NCI-H128 (cell line): ENCODE results near the gene CTBP2.

Experiments
- DNase-seq: peaks from one replicate; lab custom pipeline; 2025; ENCODE audit not compliant: unreplicated experiment; lab: John Stamatoyannopoulos, UW

The CTBP2 gene

DNA sequence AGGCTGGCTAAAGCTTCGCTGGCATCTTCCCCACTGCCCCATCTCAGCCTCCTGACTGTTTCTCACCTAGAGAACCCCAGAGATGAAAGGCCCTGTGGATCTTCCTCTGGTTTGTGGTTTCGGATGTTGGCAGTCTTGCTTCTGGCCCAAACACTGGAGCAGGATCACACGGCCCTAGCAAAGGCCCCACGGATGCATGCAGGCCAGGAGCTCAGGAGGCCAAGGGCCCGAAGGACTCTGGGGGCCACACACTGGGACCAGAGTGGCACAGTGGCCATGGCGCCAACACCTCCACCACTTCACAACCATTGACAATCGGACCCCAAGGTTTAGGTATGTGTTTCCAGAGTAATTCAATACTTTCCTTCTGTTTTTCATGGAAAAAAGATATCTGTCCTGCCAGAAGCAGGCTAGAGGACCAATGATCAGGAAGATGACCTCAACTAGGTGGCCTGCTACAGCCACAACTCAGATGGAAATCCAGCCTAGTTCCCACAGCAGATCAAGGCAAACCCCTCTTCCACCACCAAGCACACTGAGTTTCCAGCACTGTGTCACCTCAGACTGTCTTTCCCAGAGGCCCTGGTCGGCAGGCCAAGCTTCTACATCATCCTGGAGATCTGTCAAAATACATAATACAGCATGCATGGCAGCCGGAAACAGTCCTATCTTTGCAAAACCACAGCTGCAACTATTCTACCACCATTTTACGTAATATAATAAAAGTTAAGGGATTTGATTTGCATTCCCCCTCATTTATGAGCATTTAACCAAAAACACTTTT, 53.0 kb downstream of the CTBP2 start:
- no peak for DNase-seq

DNA sequence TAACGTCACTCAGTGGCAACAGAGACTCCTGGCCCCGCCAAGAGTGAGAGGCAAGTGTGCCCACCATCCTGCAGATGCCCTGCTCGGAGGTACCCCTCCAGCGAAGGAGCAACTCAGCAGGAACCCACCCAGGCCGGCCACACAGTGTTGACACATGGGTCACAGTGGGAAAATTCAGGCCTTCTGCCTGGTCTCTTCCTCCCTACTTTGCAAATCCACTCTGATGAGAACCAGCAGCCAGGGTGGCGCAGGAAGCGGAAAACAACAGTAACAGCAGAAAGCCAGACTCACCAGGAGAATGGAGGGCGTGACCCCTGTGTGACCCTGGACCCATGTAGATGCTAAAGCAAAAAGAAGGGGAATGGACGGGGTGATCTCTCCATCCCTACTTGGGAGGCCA, 53.8 kb downstream of the CTBP2 start:
- no peak for DNase-seq

DNA sequence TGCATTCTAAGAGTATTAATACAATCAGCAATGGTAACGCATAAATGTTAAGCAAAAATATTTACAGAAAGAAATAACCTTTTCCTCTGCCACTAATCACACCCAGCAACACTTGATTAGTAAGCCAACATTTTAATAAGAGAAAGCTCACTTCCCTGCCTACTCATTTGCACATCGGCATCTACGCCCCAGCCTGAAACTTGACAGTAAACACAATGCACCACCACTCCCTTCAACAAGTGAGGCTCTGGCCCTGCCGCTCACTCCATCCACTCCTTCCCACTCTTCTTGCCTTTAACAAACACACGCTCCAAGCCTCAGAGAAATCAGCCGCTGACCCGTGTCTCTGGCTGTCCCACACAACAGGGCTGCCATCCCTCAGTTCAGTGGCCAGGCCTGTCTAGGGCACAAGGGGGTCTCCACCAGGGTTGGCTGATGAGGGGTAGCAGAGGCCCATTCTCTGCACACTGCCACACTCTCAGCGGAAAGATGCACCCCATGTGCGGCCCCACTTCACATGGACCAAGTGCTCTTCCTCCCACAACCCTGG, 54.6 kb downstream of the CTBP2 start:
- no peak for DNase-seq

DNA sequence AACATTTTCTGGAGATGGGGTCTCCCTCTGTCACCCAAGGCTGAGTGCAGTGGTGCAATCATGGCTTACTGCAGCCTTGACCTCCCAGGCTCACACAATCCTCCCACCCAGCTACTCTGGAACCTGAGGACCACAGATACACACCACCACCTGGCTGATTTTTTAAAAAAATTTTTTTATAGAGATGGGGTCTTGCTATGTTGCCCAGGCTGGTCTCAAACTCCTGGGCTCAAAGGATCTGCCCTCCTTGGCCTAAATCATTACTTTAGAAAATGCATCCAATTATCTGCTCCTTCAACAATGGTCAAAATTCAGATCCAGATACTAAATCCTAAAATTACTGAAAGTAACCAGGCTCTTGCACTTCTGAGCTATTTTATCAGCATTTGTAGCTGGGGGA, 55.2 kb downstream of the CTBP2 start:
- no peak for DNase-seq

DNA sequence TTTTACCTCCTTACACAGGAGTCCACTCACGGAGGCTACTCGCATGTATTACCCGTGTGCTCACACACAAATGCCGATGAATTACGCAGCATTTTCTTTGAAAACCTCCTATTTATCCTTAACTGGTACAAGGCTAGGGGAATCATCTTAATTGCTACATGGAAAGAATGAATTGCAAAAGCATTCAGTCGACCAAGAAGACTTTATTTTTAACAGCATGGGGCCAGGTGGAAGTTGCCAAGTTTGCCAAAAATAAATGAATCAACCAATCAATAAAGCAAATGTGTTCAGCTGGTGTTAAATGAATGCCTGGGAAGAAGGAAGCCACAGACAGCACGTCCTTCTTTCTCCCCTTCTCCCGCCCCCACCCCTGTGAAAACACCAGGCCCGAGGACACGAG, 55.8 kb downstream of the CTBP2 start:
- DNase-seq, result no peak

DNA sequence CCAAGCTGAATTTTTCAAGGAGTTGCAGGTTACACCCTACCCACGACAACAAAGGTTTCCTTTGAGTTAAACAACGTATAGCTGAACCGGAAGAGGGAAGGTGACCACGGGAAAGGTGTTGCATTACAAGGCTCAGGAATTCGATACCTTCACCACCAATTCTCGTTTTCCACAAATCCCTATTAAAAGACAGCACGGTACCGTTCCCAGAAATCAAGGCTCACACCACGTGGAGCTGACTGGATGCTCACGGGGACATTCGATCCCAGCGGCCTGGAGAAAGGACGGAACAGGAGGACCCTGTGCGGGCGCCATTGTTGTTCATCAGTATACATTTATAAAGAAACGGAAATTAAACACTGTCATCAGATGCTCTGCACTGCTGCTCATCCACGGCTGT, 56.4 kb downstream of the CTBP2 start:
- no peak for DNase-seq

DNA sequence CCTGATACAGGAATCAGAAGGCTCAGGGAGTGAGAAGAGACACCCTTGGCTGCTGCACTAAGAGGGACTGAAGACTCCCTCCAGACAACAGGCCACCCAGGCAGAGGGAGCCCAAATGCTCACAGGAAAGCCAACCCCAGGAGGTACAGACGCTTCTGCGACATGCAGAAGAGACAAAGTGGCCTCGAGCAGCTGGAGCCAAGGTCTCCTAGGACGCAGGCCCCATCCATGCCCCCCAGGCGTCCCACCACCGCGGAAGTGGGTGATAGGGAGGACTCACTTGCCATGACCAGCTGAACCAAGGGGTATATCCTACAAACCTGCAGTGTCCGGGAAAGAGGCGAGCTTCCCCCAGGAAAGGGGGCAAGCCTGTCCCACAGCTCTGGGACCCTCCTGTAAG, 56.9 kb downstream of the CTBP2 start:
- DNase-seq, result no peak

DNA sequence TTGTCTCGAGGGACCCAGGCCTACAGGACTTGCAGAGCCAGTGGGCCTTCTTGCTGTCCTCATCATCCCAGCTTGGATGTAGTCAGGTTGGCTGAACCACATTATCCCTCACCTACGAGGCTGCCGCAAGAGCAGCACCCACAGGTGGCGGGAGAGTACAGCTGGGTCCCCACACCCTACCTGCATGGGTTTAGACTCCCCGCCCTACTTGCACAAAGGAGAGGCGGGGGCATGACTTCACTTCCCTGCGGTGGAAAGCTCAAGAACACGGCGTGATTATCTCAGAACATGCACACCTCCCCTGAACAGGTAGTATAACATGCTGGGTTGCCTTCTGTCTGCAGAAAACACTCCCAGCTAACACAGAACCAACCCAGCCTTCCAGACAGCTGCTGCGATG, 57.5 kb downstream of the CTBP2 start:
- DNase-seq, result no peak

DNA sequence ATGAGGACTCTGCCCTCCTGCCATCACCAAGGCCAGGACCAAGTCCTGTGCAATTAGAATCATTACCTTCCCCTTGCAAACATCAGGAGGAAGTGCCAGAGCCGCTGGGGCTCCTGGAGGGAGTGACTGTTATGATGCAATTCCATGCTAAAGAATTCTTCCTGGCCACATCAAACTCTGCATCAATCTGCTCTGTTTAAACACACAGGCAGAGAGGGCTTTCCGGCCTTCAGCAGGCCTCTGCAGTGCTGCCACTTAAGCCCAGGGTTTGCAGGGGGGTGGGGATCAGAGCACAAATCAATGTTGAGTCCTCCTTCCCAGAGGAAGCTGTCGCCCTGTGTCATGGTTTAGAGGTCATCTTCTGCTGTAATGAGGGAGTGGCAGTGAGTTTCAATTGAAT, 58.1 kb downstream of the CTBP2 start:
- DNase-seq, result no peak

DNA sequence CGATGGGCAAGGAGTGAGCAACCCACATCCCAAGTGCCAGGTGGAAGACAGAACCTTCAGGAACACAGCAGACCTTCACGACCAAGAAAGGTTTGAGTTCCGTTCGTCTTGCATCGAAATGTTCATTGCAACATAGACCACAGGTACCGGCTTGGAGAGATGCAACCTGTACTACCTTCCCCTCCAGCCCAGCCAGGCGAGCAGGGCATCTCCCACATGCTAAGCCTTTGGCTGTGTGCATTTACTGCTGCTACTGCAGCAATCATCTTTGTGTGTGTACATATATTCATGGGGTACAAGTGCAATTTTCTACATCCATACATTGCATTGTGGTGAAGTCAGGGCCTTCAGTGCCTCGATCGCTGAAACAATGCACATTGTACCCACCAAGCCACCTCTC, 58.8 kb downstream of the CTBP2 start:
- no peak for DNase-seq

DNA sequence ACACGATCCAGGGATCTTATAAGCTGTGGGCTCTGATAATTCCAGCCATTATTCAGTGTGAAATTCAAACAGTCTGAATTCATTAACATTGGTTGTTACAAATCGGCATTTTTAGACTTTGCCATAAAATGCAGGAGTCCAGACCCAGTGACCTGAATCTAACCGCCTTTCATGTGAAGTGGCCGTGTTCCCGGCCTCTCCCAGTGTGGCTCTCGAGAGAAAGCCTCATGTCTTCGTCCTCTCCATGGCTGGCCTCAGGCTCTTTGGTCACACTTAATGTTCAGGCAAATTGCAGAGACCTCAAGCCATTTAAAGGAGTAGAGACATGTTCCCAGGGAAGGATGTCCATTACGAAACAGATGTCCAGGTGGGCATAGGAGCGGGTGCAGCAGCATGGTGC, 59.3 kb downstream of the CTBP2 start:
- DNase-seq, result no peak

DNA sequence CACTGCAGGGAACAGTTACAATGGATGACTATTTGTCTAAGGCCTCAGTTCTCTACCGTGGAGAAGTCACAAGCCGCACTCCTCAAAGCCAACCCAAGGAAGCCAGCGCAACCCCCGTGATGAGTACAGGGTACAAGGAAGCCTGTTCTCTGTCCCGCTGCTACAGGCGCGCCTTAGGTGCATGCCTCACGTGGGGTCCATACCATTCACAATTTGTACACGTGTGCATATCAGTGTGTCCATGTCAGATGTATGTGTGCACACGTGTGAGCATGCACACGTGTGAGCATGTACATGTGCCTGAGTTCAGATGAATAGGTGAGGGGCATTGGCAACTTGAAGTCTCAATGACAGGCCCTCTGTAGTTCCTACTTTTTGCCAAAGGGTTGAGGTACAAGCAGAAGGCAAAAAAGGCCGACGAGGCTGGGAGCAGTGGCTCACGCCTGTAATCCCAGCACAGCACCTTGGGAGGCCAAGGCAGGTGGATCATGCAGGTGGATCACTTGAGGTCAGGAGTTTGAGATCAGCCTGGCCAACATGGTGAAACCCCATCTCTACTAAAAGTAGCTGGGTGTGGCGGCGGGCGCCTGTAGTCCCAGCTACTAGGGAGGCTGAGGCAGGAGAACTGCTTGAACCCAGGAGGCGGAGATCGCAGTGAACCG, 62.8 kb downstream of the CTBP2 start:
- no peak for DNase-seq

DNA sequence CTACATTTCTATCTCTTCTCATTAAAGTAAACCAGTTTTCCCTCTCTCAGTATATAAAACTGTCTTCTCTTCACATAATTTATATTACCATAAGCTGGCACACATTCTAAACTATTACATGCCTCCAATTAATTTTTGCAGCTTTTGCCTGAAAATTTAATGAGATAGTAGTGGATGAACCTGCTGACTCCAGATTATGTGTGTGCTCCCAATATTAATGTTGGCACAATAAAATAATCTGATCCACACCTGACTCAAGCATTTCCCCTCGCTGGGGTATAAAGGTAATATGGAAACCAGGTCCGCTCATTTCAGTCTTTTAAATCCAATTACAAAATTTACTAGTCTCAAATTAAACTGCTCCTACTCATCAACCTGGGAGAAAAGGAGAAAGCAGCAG, 63.4 kb downstream of the CTBP2 start:
- DNase-seq, result no peak

DNA sequence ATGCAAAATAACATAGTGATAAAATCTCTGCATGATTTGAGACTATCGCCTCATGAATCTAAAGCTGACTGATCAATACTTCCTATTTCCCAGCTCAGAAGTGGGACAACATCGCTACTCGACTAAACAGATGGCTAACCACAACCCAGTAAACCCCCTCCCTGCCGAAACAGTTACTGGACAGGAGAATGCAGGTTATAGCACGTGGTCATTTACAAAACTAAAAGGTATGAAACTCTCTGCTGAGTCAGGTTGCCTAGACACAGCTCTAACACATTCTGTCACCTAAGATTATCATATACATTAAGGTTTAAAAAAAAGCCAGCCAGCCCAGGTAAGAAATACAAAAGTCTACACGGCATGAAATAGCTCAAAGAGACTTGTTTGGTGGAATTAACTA, 64.0 kb downstream of the CTBP2 start:
- no peak for DNase-seq

DNA sequence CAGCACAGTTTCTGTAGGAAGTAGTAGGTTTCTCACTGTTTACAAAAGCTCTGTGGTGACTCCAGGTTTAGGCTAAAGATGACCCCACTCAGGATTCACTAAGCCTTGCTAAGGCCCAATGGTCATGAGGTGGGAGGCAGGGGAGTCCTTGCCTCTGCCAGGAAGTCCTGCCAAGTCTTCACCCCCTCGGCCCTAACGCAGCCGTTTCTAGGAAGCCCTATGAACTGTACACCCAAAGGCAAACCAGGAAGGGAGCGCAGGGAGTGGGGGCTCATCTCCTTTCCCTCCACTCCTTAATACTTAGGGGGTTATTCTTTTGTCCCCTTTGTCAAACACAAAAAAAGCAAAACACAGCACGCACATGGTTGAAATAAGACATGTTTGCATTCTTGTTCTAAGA, 64.6 kb downstream of the CTBP2 start:
- DNase-seq, result no peak

DNA sequence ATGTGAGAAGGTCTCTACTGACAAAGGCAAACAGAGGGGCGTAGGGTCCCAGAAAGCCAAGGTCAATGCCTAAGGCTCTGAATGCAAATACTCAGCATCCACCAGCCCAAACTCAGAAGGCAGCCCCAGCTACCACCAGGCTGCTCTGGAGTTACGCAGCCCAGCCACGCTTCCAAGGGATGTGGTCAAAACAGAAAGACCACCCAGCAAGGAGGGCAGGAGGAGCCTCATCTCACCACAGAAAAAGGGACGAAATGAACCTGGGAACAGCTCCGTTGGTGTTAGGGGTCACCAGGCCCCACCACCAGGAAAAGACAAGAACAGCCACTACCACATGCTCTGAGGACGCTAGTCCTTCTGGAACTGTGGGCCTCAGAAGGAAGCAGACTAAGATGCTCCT, 65.1 kb downstream of the CTBP2 start:
- no peak for DNase-seq

DNA sequence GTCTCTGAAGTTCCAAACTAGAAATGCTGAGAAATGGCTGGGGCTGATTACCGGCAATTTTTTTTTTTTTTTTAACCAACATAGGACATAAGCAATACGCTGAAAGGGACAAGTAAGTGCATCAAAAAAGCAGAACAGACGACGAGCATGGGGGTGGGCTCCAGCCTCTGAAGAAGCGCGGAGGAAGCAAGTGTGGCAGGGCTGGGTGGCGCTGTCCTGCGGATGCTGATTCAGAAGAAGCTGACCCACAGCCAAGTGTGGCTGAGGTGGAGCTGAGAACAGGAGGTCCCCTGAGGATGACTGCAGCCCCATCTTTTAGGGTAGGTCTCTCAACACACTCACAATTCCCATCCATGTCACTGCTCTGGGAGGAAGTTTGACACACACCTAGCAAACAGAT, 65.6 kb downstream of the CTBP2 start:
- no peak for DNase-seq

DNA sequence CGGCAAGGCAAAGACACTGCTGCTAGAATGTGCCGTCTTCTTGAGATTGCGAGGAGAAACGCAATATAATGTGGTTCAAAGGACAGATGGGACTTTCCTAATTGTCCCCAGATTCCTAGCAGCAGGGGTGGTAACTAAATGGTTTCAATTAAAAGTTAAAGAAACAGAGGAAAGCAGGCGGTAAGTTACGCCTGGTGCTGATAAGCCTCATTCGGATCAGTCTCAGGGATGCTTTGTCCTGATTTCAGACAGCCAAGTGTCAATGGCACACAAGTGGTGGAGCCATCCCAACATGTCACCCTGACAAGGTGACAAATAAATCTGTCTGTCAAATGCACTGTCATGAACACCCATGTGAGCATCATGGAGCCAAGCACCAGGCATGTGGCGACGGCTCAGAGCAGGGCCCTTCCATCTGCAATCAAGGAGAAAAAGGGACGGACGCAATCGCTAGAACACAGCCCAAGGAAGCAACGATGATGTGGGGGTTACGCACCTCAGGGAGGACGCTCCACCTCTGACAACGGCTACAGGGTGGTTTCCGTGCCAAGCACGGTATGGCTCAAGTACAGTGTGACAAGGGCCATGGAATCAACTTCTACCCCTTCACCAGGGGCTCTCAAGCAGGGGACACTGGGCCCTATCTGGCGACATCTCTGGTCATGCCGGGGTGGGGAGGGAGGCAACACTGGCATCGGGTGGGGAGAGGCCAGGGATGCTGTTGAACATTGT, 66.2 kb downstream of the CTBP2 start:
- no peak for DNase-seq

DNA sequence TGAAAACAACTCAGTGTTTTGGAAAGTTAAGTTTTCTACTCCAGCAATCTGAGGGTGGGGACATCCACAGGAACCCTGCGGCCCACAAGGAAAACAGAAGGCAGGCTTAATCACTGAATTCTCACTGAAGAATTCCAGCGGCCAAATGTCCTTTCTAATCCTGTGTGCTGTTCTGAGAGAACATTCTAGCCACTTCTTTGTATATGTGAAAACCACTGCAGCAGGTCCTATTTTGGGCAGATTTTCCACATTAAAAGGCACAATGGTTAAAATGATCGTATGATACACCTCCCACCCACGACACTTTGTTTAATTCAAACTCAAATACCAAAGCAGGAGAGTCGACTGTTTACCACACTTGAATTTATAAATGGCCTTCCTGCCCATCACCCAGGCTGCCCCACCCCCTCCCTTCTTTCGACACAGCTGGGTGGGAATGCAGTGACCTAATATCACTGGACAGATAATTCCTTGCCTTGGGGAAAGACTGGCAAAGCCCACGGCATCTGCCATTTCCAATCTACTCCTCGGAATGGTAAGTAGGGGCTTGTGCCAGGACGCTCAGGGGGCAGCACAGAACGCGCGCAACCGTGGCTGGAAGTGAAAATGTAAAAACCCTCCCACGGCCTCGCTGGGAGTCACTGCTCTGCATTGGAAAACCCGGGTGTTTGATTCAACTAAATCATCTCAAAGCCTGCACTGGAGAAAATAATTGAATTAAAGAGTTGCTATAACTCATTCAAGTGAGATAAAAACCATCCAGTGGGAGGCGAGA, 67.0 kb downstream of the CTBP2 start:
- no peak for DNase-seq

DNA sequence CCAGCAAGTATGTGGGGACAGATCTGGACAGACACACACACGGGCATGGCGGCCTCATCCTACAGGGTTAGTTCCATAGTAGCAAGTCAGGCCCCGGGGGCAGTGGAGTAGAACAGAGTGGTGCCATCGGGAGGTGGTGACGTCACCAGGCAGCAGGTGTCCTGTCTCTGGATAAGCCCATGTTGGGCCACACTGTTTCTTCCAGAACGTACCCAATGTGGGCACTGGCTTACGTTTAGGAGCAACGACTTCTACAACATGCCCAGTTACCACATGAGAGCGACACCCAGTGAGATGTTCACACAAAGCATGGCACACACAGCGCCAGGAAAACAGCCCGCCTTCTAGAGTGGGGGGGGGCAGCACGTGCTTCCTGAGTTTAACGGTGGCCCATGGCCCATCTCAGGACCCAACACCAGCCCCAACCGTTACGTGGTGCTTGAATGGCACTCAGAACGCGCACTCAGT, 67.8 kb downstream of the CTBP2 start:
- DNase-seq, result no peak

DNA sequence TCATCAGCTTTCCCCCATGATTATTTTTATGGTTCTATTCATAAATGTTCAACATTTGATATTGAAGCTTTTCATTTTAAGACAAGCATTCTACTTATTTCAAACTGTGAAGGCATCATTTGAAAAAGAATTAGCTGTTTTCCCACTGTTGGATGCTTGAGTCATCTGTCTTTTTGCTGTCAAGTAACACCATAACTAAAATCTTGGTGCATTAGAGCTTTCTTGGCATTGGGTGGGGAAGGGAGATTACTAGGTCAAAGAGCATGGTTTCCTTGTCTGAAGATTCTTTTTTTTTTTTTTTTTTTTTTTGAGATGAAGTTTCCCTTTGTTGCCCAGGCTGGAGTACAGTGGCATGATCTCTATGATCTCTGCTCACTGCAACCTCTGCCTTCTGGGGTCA, 68.5 kb downstream of the CTBP2 start:
- DNase-seq, result no peak
